GM23338 (cell line): Measurements from ENCODE around the gene RHEBL1. TPM values are rescaled to one million over a fixed set of nuclear protein-coding genes. Genes with fewer than 3 reads are reported as not detected.

ENCODE experiments used
- ATAC-seq: fragments of 200-7000 bp; cut with Tn5 transposase; 3 replicates; pipeline ENCODE4 v1.9.1; 2020
- DNase-seq: peaks from one replicate; pipeline ENCODE4 v3.0.0-alpha.2; 2015; ENCODE audit warnings: low spot score
- H2AFZ ChIP-seq: fragments of 200-600 bp; sonication (generic); 2 replicates; pipeline ENCODE4 v1.8.0; 2016; ENCODE audit warnings: antibody characterized with exemption, mild to moderate bottlenecking, moderate library complexity
- H3F3A ChIP-seq: fragments of 200-600 bp; sonication (generic); replicated peaks from 2 replicates; pipeline ENCODE4 v1.8.0; 2017; ENCODE audit warnings: antibody characterized with exemption, mixed run types, low read depth
- H3K27ac ChIP-seq: fragments of 200-600 bp; sonication (generic); 2 replicates; pipeline ENCODE4 v1.6.1; 2016; ENCODE audit warnings: low read depth
- H3K27me3 ChIP-seq: fragments of 200-600 bp; sonication (generic); 2 replicates; pipeline ENCODE4 v1.8.0; 2016; ENCODE audit warnings: mild to moderate bottlenecking, mixed run types, moderate library complexity; ENCODE audit not compliant: insufficient read depth
- H3K36me3 ChIP-seq: fragments of 200-600 bp; sonication (generic); 2 replicates; pipeline ENCODE4 v1.8.0; 2016; ENCODE audit warnings: mild to moderate bottlenecking; ENCODE audit not compliant: insufficient read depth
- H3K4me1 ChIP-seq: fragments of 200-600 bp; sonication (generic); 2 replicates; pipeline ENCODE4 v1.8.0; 2016; ENCODE audit warnings: mild to moderate bottlenecking, moderate library complexity; ENCODE audit not compliant: insufficient read depth
- H3K4me2 ChIP-seq: fragments of 200-600 bp; sonication (generic); 2 replicates; pipeline ENCODE4 v1.7.1; 2017; ENCODE audit warnings: mixed run types
- H3K4me3 ChIP-seq: fragments of 200-600 bp; sonication (generic); 2 replicates; pipeline ENCODE4 v1.6.1; 2016; ENCODE audit warnings: mixed run types
- H3K79me2 ChIP-seq: fragments of 200-600 bp; sonication (generic); replicated peaks from 2 replicates; pipeline ENCODE4 v1.8.0; 2017; ENCODE audit warnings: mild to moderate bottlenecking; ENCODE audit not compliant: insufficient read depth
- H3K9me2 ChIP-seq: fragments of 200-600 bp; sonication (generic); 2 replicates; pipeline ENCODE4 v1.8.0; 2017; ENCODE audit not compliant: insufficient read depth
- H4K20me1 ChIP-seq: fragments of 200-600 bp; sonication (generic); replicated peaks from 2 replicates; pipeline ENCODE4 v1.8.0; 2017; ENCODE audit warnings: mild to moderate bottlenecking; ENCODE audit not compliant: insufficient read depth
- H3K27ac Mint-ChIP-seq: 2 replicates; pipeline ENCODE4 v1.8.0; 2020; ENCODE audit warnings: inconsistent platforms, mild to moderate bottlenecking, moderate library complexity, mixed read lengths
- H3K27me3 Mint-ChIP-seq: 3 replicates; pipeline ENCODE4 v1.8.0; 2022; ENCODE audit warnings: low read depth, mild to moderate bottlenecking, moderate library complexity, mixed read lengths, inconsistent platforms; ENCODE audit not compliant: insufficient read depth, poor library complexity
- H3K36me3 Mint-ChIP-seq: 3 replicates; pipeline ENCODE4 v1.8.0; 2021; ENCODE audit warnings: low read depth, mild to moderate bottlenecking, inconsistent platforms, moderate library complexity, mixed read lengths
- H3K4me1 Mint-ChIP-seq: 3 replicates; pipeline ENCODE4 v1.8.0; 2020; ENCODE audit warnings: mild to moderate bottlenecking, inconsistent platforms, mixed read lengths
- H3K4me3 Mint-ChIP-seq: 3 replicates; pipeline ENCODE4 v1.8.0; 2021; ENCODE audit warnings: moderate library complexity, mild to moderate bottlenecking, inconsistent platforms, mixed read lengths
- H3K9me3 Mint-ChIP-seq: 3 replicates; pipeline ENCODE4 v1.8.0; 2020; ENCODE audit warnings: moderate library complexity, mild to moderate bottlenecking, inconsistent platforms, mixed read lengths
- CREB1 ChIP-seq: fragments of 250-450 bp; sonication (Bioruptor Pico); IDR thresholded peaks from 2 replicates; pipeline ENCODE4 v1.5.0; 2020; ENCODE audit warnings: low read depth, mild to moderate bottlenecking, moderate library complexity
- CTCF ChIP-seq, 2 experiments: fragments of 200-600 bp in 1 of 2; sonication (generic) in 1 of 2; conservative IDR thresholded peaks; 2 replicates each; pipeline versions ENCODE4 v1.5.1 to v1.6.1; 2016 to 2017; ENCODE audit warnings: antibody characterized with exemption in 2 of 2, low read depth in 2 of 2, mild to moderate bottlenecking in 2 of 2, moderate library complexity in 1 of 2
- ETS1 ChIP-seq: IDR thresholded peaks from 2 replicates; pipeline ENCODE4 v1.6.1; 2016; ENCODE audit warnings: antibody characterized with exemption
- EZH2 ChIP-seq: fragments of 200-600 bp; sonication (generic); IDR thresholded peaks from one replicate; pipeline ENCODE4 v1.8.0; 2017; ENCODE audit warnings: antibody characterized with exemption, mild to moderate bottlenecking, low read depth; ENCODE audit not compliant: unreplicated experiment
- EZH2phosphoT487 ChIP-seq: fragments of 200-600 bp; sonication (generic); IDR thresholded peaks from one replicate; pipeline ENCODE4 v1.8.1; 2018; ENCODE audit warnings: antibody characterized with exemption; ENCODE audit not compliant: unreplicated experiment
- JUNB ChIP-seq: IDR thresholded peaks from one replicate; pipeline ENCODE4 v1.6.1; 2016; ENCODE audit warnings: antibody characterized with exemption; ENCODE audit not compliant: unreplicated experiment
- NANOG ChIP-seq: IDR thresholded peaks from 2 replicates; pipeline ENCODE4 v1.6.1; 2016; ENCODE audit warnings: antibody characterized with exemption, borderline replicate concordance
- POLR2AphosphoS5 ChIP-seq: IDR thresholded peaks from 2 replicates; pipeline ENCODE4 v1.6.1; 2016; ENCODE audit warnings: antibody characterized with exemption, low read depth
- STAT1 ChIP-seq: IDR thresholded peaks from one replicate; pipeline ENCODE4 v1.6.1; 2016; ENCODE audit warnings: antibody characterized with exemption; ENCODE audit not compliant: unreplicated experiment
- ZNF114 ChIP-seq: fragments of 250-450 bp; sonication (Bioruptor Pico); IDR thresholded peaks from 2 replicates; pipeline ENCODE4 v1.5.0; 2020; ENCODE audit warnings: mild to moderate bottlenecking, moderate library complexity
- ZNF331 ChIP-seq: fragments of 250-450 bp; sonication (Bioruptor Pico); IDR thresholded peaks from 2 replicates; pipeline ENCODE4 v1.5.0; 2020; ENCODE audit warnings: low read depth, mild to moderate bottlenecking, moderate library complexity
- ZNF462 ChIP-seq: fragments of 250-450 bp; sonication (Bioruptor Pico); IDR thresholded peaks from 2 replicates; pipeline ENCODE4 v1.5.0; 2020; ENCODE audit warnings: mild to moderate bottlenecking, moderate library complexity
- polyA plus RNA-seq: library from polyadenylated mRNA; unstranded; fragments of >200 nt; fragmentation: Nextera tagmentation; extraction: Ambion mirVana; gene quantifications from 2 replicates; pipeline ENCODE4 v1.2.1, GENCODE V29; 2016
- total RNA-seq: library from RNA; depleted of rRNA; stranded (reverse); fragments of >200 nt; shearing (Covaris generic); gene quantifications from 2 replicates; pipeline ENCODE4 v1.2.3, GENCODE V29; 2014
- TF ChIP-seq, protein P1 (sequence below): IDR thresholded peaks from one replicate; pipeline ENCODE4 v1.6.1; 2018; ENCODE audit warnings: antibody characterized with exemption; ENCODE audit not compliant: unreplicated experiment

Gene RHEBL1
- total and polyA plus RNA-seq, 2 experiments from 2014 or later = 9.4 to 11.8 TPM

DNA sequence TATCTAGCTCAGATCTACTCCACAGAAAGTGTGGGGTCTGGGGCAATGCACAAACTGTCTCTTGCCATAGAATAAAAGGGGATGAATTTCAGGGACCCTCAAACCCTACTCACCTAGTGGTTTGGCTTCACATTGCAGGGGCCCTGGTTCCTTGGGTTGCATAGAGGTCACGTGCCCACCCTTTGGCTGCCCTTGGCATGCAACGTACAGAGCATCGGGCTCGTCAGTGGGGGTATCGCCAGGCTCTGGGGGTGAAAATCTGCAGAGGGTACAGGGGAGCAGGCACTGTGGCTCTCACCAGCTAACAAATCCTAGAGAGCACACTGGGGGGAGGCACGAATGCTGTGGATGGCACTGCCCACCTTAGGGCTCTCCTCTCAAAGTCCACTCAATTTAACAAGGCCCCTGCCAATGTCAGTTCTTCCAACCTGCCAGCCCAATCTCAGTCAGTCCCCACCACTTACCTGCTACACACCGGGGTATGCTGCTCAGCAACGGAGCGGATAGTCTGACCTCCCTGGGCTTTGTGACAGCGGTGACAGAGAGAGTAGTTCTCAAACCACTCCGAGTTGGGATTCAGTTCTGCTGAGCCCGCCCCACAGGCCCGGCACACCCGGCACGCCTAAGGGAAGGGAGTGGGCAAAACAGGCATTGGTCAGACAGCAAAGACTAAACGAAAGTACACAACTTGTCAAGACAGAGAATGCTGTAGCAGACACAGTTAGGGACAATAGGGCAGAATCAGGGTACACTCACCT lies 17.1 kb downstream of the RHEBL1 start:
- ATAC-seq = no peak
- no peak for DNase-seq
- no peak overlapping the region for H3K4me3 ChIP-seq
- Mint-ChIP-seq H3K9me3 (no peaks in the 10 kb centered on the region; the same call in 2 of the 3 replicates), H3K36me3 (peaks cover 82% of the 10 kb centered on the region), H3K27ac (no peak overlapping the region), H3K27me3 (peaks cover 11% of the 10 kb centered on the region), H3K4me1 (peaks cover 27% of the 10 kb centered on the region), H3K4me3 (no peak overlapping the region)
- TF ChIP-seq CTCF (conservative IDR thresholded peaks at IDR 0.05; ENCODE audit: low read depth in 2 of 2) = no peak
- TF ChIP-seq NANOG = no peak
- TF ChIP-seq JUNB = no peak
- no peak for TF ChIP-seq ETS1
- no peak for TF ChIP-seq ZNF114 (CRISPR knock-in tag)
- TF ChIP-seq CREB1 = no peak
- TF ChIP-seq STAT1 = no peak
- no peak for TF ChIP-seq ZNF462 (CRISPR knock-in tag)
- no peak for TF ChIP-seq POLR2AphosphoS5
- TF ChIP-seq ZNF331 = no peak
- no peak for TF ChIP-seq EZH2
- TF ChIP-seq, protein P1, sequence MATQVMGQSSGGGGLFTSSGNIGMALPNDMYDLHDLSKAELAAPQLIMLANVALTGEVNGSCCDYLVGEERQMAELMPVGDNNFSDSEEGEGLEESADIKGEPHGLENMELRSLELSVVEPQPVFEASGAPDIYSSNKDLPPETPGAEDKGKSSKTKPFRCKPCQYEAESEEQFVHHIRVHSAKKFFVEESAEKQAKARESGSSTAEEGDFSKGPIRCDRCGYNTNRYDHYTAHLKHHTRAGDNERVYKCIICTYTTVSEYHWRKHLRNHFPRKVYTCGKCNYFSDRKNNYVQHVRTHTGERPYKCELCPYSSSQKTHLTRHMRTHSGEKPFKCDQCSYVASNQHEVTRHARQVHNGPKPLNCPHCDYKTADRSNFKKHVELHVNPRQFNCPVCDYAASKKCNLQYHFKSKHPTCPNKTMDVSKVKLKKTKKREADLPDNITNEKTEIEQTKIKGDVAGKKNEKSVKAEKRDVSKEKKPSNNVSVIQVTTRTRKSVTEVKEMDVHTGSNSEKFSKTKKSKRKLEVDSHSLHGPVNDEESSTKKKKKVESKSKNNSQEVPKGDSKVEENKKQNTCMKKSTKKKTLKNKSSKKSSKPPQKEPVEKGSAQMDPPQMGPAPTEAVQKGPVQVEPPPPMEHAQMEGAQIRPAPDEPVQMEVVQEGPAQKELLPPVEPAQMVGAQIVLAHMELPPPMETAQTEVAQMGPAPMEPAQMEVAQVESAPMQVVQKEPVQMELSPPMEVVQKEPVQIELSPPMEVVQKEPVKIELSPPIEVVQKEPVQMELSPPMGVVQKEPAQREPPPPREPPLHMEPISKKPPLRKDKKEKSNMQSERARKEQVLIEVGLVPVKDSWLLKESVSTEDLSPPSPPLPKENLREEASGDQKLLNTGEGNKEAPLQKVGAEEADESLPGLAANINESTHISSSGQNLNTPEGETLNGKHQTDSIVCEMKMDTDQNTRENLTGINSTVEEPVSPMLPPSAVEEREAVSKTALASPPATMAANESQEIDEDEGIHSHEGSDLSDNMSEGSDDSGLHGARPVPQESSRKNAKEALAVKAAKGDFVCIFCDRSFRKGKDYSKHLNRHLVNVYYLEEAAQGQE = no peak
- TF ChIP-seq EZH2phosphoT487 = no peak
- H3K79me2 ChIP-seq = peaks cover 42% of the 10 kb centered on the region
- H3K9me2 ChIP-seq = no peaks in the 10 kb centered on the region
- peaks cover 15% of the 10 kb centered on the region for H3K4me1 ChIP-seq
- no peak overlapping the region for H3K27ac ChIP-seq
- H2AFZ ChIP-seq = no peak overlapping the region
- peaks cover 60% of the 10 kb centered on the region for H4K20me1 ChIP-seq
- no peak overlapping the region for H3K4me2 ChIP-seq
- no peaks in the 10 kb centered on the region for H3F3A ChIP-seq
- peaks cover 33% of the 10 kb centered on the region for H3K36me3 ChIP-seq
- H3K27me3 ChIP-seq = no peaks in the 10 kb centered on the region
